ENCODE data around the gene ZNF483. TPM values are rescaled to one million over a fixed set of nuclear protein-coding genes. Genes with fewer than 3 reads are reported as not detected.

Gene ZNF483
- total RNA-seq, 6 experiments from 2014 or later, result 0.33 to 0.94 (median 0.84) TPM

GRCh38 chr9:111572950-111573604 lies 48.1 kb downstream of the ZNF483 start:
- Mint-ChIP-seq H3K36me3 (ENCODE audit: low read depth) (peaks cover 71% of the 10 kb centered on the region), H3K27me3 (ENCODE audit: insufficient read depth) (peaks cover 2% of the 10 kb centered on the region; the same call in 1 of the 2 replicates)

DNA sequence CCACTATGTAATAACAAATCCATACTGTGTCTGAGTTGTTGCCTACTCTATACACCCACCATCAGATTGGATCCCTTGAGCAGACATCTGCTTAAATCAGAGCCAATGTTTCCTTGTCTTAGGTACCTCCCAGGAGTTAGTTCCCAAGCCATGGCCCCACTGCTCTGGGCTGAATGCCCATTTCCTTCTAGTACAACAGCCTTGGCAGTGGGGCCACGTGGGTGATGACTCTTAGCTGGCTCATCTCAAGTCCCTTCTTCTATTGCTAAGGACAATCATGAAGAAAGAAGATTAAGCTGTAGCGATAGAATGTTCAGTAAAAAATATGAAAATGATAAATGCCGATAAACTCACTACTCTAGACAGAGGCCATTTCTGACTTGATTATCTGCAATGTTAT lies 57.9 kb downstream of the ZNF483 start:
- peaks cover 30% of the 10 kb centered on the region for H3K36me3 Mint-ChIP-seq (ENCODE audit: low read depth)
- H3K4me1 Mint-ChIP-seq (ENCODE audit: low read depth), result no peaks in the 10 kb centered on the region
- peak; percentile 30 for DNase-seq
- H3K27me3 Mint-ChIP-seq (ENCODE audit: insufficient read depth), result no peaks in the 10 kb centered on the region
- no peaks in the 10 kb centered on the region for H3K9me3 Mint-ChIP-seq
- no peak overlapping the region for H3K4me3 Mint-ChIP-seq
- TF ChIP-seq CTCF (IDR thresholded peaks at IDR 0.05), result no peak
- H3K27ac Mint-ChIP-seq, result no peak overlapping the region

More at GRCh38 chr9:111572950-111573604, 48.1 kb downstream of the ZNF483 start:
- Mint-ChIP-seq H3K27ac (no peak overlapping the region), H3K9me3 (peaks cover 18% of the 10 kb centered on the region), H3K4me3 (no peak overlapping the region), H3K4me1 (ENCODE audit: low read depth) (no peaks in the 10 kb centered on the region)
- DNase-seq, result no peak
- TF ChIP-seq CTCF (IDR thresholded peaks at IDR 0.05), result no peak

DNA sequence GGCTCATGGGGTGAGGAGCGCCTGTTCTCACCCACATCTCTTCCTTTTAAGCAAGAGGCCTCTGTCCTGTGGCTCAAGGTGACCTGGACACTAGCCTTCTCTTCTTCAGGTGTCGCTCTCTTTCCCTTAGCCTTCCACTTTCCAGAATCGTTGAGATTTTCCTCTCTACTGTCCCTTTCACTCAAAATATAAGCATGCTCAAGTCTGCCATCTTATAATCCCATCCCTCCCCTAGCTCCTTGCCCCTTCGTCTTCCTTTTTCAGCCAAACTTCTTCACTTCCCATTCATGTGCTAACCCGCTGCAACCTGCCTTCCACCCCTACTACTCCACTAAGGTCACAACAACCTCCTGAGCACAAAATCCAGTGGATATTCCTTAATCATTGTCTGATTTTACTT lies 61.4 kb downstream of the ZNF483 start:
- Mint-ChIP-seq H3K27me3 (ENCODE audit: insufficient read depth) (no peaks in the 10 kb centered on the region), H3K36me3 (ENCODE audit: low read depth) (peaks cover 18% of the 10 kb centered on the region), H3K27ac (no peak overlapping the region), H3K9me3 (no peaks in the 10 kb centered on the region), H3K4me3 (no peak overlapping the region), H3K4me1 (ENCODE audit: low read depth) (no peaks in the 10 kb centered on the region)
- DNase-seq, result no peak
- TF ChIP-seq CTCF (IDR thresholded peaks at IDR 0.05), result no peak

- Mint-ChIP-seq H3K9me3 (no peaks in the 10 kb centered on the region), H3K27ac (no peak overlapping the region), H3K36me3 (ENCODE audit: low read depth) (peaks cover 18% of the 10 kb centered on the region), H3K27me3 (ENCODE audit: insufficient read depth) (no peaks in the 10 kb centered on the region), H3K4me1 (ENCODE audit: low read depth) (no peaks in the 10 kb centered on the region), H3K4me3 (no peak overlapping the region)
- no peak for TF ChIP-seq CTCF (IDR thresholded peaks at IDR 0.05)
- DNase-seq, result no peak
Measured at GRCh38 chr9:111588846-111589245, 63.9 kb downstream of the ZNF483 start.

GRCh38 chr9:111597852-111598732 lies 73.1 kb downstream of the ZNF483 start:
- peak; percentile 46 for DNase-seq
- Mint-ChIP-seq H3K4me3 (peak overlapping the region; percentile 95), H3K27me3 (ENCODE audit: insufficient read depth) (peaks cover 4% of the 10 kb centered on the region; the same call in 1 of the 2 replicates), H3K27ac (peak overlapping the region; percentile 94), H3K4me1 (ENCODE audit: low read depth) (peaks cover 48% of the 10 kb centered on the region), H3K9me3 (no peaks in the 10 kb centered on the region), H3K36me3 (ENCODE audit: low read depth) (peaks cover 14% of the 10 kb centered on the region; the same call in 1 of the 2 replicates)
- TF ChIP-seq CTCF (IDR thresholded peaks at IDR 0.05), result peak; percentile 87

All from HFFc6 (cell line).